Subcutaneous abdominal adipose tissue (tissue), 5 donors: ENCODE results near the gene RNF126.

Experiments used
- H3K27ac ChIP-seq: one replicate; pipeline ENCODE4 v1.7.0; 2013; ENCODE audit warnings: low read depth, mild to moderate bottlenecking, inconsistent platforms, low read length, moderate library complexity
- H3K27me3 ChIP-seq, 5 donors: one replicate each; pipeline ENCODE4 v1.7.0; 2013; ENCODE audit warnings: low read length in 5 of 5, inconsistent platforms in 1 of 5; ENCODE audit not compliant: control insufficient read depth in 5 of 5, insufficient read depth in 4 of 5
- H3K36me3 ChIP-seq, 5 donors: one replicate each; pipeline ENCODE4 v1.7.0; 2013; ENCODE audit warnings: low read length in 5 of 5; ENCODE audit not compliant: control insufficient read depth in 5 of 5, insufficient read depth in 5 of 5
- H3K4me1 ChIP-seq, 5 donors: one replicate each; pipeline ENCODE4 v1.7.0; 2013; ENCODE audit warnings: low read length in 5 of 5, mild to moderate bottlenecking in 3 of 5, moderate library complexity in 1 of 5; ENCODE audit not compliant: control insufficient read depth in 5 of 5, insufficient read depth in 5 of 5
- H3K4me3 ChIP-seq, 5 donors: one replicate each; pipeline ENCODE4 v1.7.0; 2013; ENCODE audit warnings: low read length in 5 of 5, low read depth in 1 of 5
- H3K9ac ChIP-seq, 5 donors: one replicate each; pipeline ENCODE4 v1.7.0; 2013; ENCODE audit warnings: low read length in 5 of 5, mild to moderate bottlenecking in 4 of 5, moderate library complexity in 3 of 5
- H3K9me3 ChIP-seq, 5 donors: one replicate each; pipeline ENCODE4 v1.7.0; 2013; ENCODE audit warnings: low read length in 5 of 5; ENCODE audit not compliant: control insufficient read depth in 5 of 5
- donor health status: healthy.
- donor health status: healthy.
- donor health status: healthy.
- donor health status: healthy.
- donor health status: healthy.

Gene RNF126

GRCh38 chr19:647566-648284, 15.3 kb downstream of the RNF126 start:
- Histone ChIP-seq H3K9ac (no peak overlapping the region), H3K4me3 (no peak overlapping the region), H3K9me3 (no peaks in the 10 kb centered on the region), H3K36me3 (peaks cover 0 to 65% (median 52%) of the 10 kb centered on the region in 5 donors), H3K27ac (no peak overlapping the region), H3K4me1 (no peaks in the 10 kb centered on the region), H3K27me3 (no peaks in the 10 kb centered on the region)

GRCh38 chr19:646779-647565, 16.0 kb downstream of the RNF126 start:
- H3K27me3 ChIP-seq = no peaks in the 10 kb centered on the region
- no peaks in the 10 kb centered on the region for H3K4me1 ChIP-seq
- no peak overlapping the region for H3K27ac ChIP-seq
- no peak overlapping the region for H3K9ac ChIP-seq
- H3K36me3 ChIP-seq = peaks cover 0 to 58% (median 45%) of the 10 kb centered on the region in 5 donors
- H3K4me3 ChIP-seq = no peak overlapping the region
- H3K9me3 ChIP-seq = no peaks in the 10 kb centered on the region

- H3K9ac ChIP-seq = no peak overlapping the region
- H3K27me3 ChIP-seq = no peaks in the 10 kb centered on the region
- no peaks in the 10 kb centered on the region for H3K4me1 ChIP-seq
- H3K9me3 ChIP-seq = no peaks in the 10 kb centered on the region
- H3K4me3 ChIP-seq = no peak overlapping the region
- peaks cover 0 to 49% (median 38%) of the 10 kb centered on the region in 5 donors for H3K36me3 ChIP-seq
- no peak overlapping the region for H3K27ac ChIP-seq
Measured at GRCh38 chr19:645912-646778, 16.9 kb downstream of the RNF126 start.

- Histone ChIP-seq H3K9me3 (no peaks in the 10 kb centered on the region), H3K4me3 (no peak overlapping the region), H3K9ac (no peak overlapping the region), H3K4me1 (peaks cover 0 to 4% (median 2%) of the 10 kb centered on the region in 5 donors), H3K36me3 (peaks cover 0 to 44% (median 35%) of the 10 kb centered on the region in 5 donors), H3K27me3 (no peaks in the 10 kb centered on the region), H3K27ac (no peak overlapping the region)
Measured at GRCh38 chr19:644789-645188, 18.2 kb downstream of the RNF126 start.

- Histone ChIP-seq H3K4me3 (no peak overlapping the region), H3K36me3 (peaks cover 0 to 40% (median 31%) of the 10 kb centered on the region in 5 donors), H3K27ac (no peak overlapping the region), H3K27me3 (no peaks in the 10 kb centered on the region), H3K9ac (no peak overlapping the region), H3K4me1 (peaks cover 0 to 5% (median 3%) of the 10 kb centered on the region in 5 donors), H3K9me3 (no peaks in the 10 kb centered on the region)
Measured at GRCh38 chr19:644363-644762, 18.7 kb downstream of the RNF126 start.

- H3K36me3 ChIP-seq = peaks cover 0 to 36% (median 27%) of the 10 kb centered on the region in 5 donors
- H3K4me1 ChIP-seq = peaks cover 0 to 11% (median 9%) of the 10 kb centered on the region in 5 donors
- H3K27ac ChIP-seq = no peak overlapping the region
- no peak overlapping the region for H3K9ac ChIP-seq
- H3K4me3 ChIP-seq = no peak overlapping the region
- no peaks in the 10 kb centered on the region for H3K9me3 ChIP-seq
- no peaks in the 10 kb centered on the region for H3K27me3 ChIP-seq
Measured at GRCh38 chr19:643736-644135, 19.3 kb downstream of the RNF126 start.

- H3K27ac ChIP-seq = no peak overlapping the region
- peaks cover 0 to 31% (median 23%) of the 10 kb centered on the region in 5 donors for H3K36me3 ChIP-seq
- H3K9ac ChIP-seq = no peak overlapping the region
- no peak overlapping the region for H3K4me3 ChIP-seq
- H3K27me3 ChIP-seq = no peaks in the 10 kb centered on the region
- peaks cover 0 to 15% (median 10%) of the 10 kb centered on the region in 5 donors for H3K4me1 ChIP-seq
- no peaks in the 10 kb centered on the region for H3K9me3 ChIP-seq
Measured at GRCh38 chr19:642767-643727, 20.0 kb downstream of the RNF126 start.

GRCh38 chr19:641702-642101, 21.3 kb downstream of the RNF126 start:
- H3K4me1 ChIP-seq = peaks cover 0 to 15% (median 10%) of the 10 kb centered on the region in 5 donors
- no peaks in the 10 kb centered on the region for H3K27me3 ChIP-seq
- H3K36me3 ChIP-seq = peaks cover 0 to 18% (median 10%) of the 10 kb centered on the region in 5 donors
- no peak overlapping the region for H3K27ac ChIP-seq
- no peaks in the 10 kb centered on the region for H3K9me3 ChIP-seq
- H3K4me3 ChIP-seq = no peak overlapping the region
- no peak overlapping the region for H3K9ac ChIP-seq

GRCh38 chr19:640606-641189, 22.3 kb downstream of the RNF126 start:
- Histone ChIP-seq H3K9me3 (no peaks in the 10 kb centered on the region), H3K27ac (no peak overlapping the region), H3K4me3 (no peak overlapping the region), H3K4me1 (peaks cover 0 to 15% (median 10%) of the 10 kb centered on the region in 5 donors), H3K36me3 (peaks cover 0 to 8% (median 3%) of the 10 kb centered on the region in 5 donors), H3K27me3 (no peaks in the 10 kb centered on the region), H3K9ac (no peak overlapping the region)
